Transverse colon (tissue), 4 donors: Measurements from ENCODE around the gene RPA3. TPM values are rescaled to one million over a fixed set of nuclear protein-coding genes. Genes with fewer than 3 reads are reported as not detected.

ENCODE experiments used
- DNase-seq: peaks from one replicate; pipeline ENCODE4 v3.0.0-alpha.2; 2019
- H3K27ac ChIP-seq, 4 donors: fragments of 200-600 bp; sonication (generic); 2 replicates each; pipeline ENCODE4 v1.5.1; 2016 to 2018; ENCODE audit warnings: inconsistent platforms in 4 of 4
- H3K27me3 ChIP-seq: fragments of 200-600 bp; sonication (generic); 2 replicates; pipeline ENCODE4 v1.5.1; 2017; ENCODE audit warnings: inconsistent platforms
- H3K36me3 ChIP-seq, 4 donors: fragments of 200-600 bp; sonication (generic); 2 replicates each; pipeline ENCODE4 v1.5.1; 2017 to 2019; ENCODE audit warnings: inconsistent platforms in 4 of 4
- H3K4me1 ChIP-seq, 4 donors: fragments of 200-600 bp; sonication (generic); 2 replicates each; pipeline ENCODE4 v1.5.1; 2017 to 2020; ENCODE audit warnings: inconsistent platforms in 4 of 4
- H3K4me3 ChIP-seq, 4 donors: fragments of 200-600 bp; sonication (generic); 1 replicate in 1 of 4; 2 replicates in 3 of 4; pipeline versions ENCODE4 v1.5.1 to v1.6.1; 2017 to 2019; ENCODE audit warnings: inconsistent platforms in 4 of 4
- H3K9me3 ChIP-seq, 2 donors: fragments of 200-600 bp; sonication (generic); 2 replicates each; pipeline ENCODE4 v1.5.1; 2017 to 2019; ENCODE audit warnings: inconsistent platforms in 2 of 2
- CTCF ChIP-seq, 5 experiments: fragments of 200-600 bp in 3 of 5; fragments of 450-650 bp in 2 of 5; sonication (generic) in 3 of 5; IDR thresholded peaks; 1 replicate in 2 of 5; 2 replicates in 3 of 5; pipeline ENCODE4 v1.5.1; 2016 to 2017; ENCODE audit warnings: antibody characterized with exemption in 5 of 5, inconsistent platforms in 3 of 5, mild to moderate bottlenecking in 2 of 5, moderate library complexity in 1 of 5
- EP300 ChIP-seq: sonication (generic); formaldehyde crosslinking; IDR thresholded peaks from one replicate; pipeline ENCODE4 v1.6.1; 2017; ENCODE audit warnings: antibody characterized with exemption, low read depth
- POLR2A ChIP-seq: fragments of 450-650 bp; IDR thresholded peaks from one replicate; pipeline ENCODE4 v1.6.1; 2016; ENCODE audit warnings: antibody characterized with exemption, mild to moderate bottlenecking, moderate library complexity
- POLR2AphosphoS5 ChIP-seq, 3 donors: sonication (generic); formaldehyde crosslinking; IDR thresholded peaks; one replicate each; pipeline ENCODE4 v1.6.1; 2016; ENCODE audit warnings: antibody characterized with exemption in 3 of 3
- WGBS, 2 donors: methylation state at CpG; one replicate each; pipeline ENCODE4 v1.1.5; 2018; ENCODE audit warnings: low coverage in 1 of 2; 5-methylcytosine and 5-hydroxymethylcytosine counted together
- in situ Hi-C, 4 donors: fragments of 200-750 bp; cut with MboI; loops; one replicate each; pipeline versions ENCODE4 v1.15.0 to v1.15.1; 2017; ENCODE audit warnings: low sequenced_read_pairs in 3 of 4, low pct_ligation_motif_present in 1 of 4, low pct_unique_long_range_greater_than_20kb in 1 of 4
- intact Hi-C: fragments of 100-400 bp; cut with DNase I; formaldehyde crosslinking; loops from one replicate; pipeline ENCODE4 v1.15.1; 2023; ENCODE audit warnings: low total_unique reads
- total RNA-seq, 4 donors: library from RNA; depleted of rRNA; stranded (reverse); fragments of >200 nt; gene quantifications; one replicate each; pipeline ENCODE4 v1.1.0, GENCODE V29; 2016

The RPA3 gene
- total RNA-seq, 4 donors from 2014 or later: 1.4 to 24.6 (median 7.6) TPM

GRCh38 chr7:7704867-7705266 is 13.5 kb downstream of the RPA3 start:
- in situ Hi-C loops: no loop called here
- intact Hi-C loops: no loop called here
- Histone ChIP-seq H3K27me3 (no peaks in the 10 kb centered on the region), H3K9me3 (no peaks in the 10 kb centered on the region), H3K27ac (no peak overlapping the region), H3K4me1 (peaks cover 0 to 18% (median 4%) of the 10 kb centered on the region in 4 donors), H3K4me3 (no peak overlapping the region), H3K36me3 (no peaks in the 10 kb centered on the region)
- WGBS, 2 donors: 87 to 93% methylated on average over 4 of the region's 4 CpGs
- no peak for DNase-seq
- TF ChIP-seq EP300 (no peak), POLR2AphosphoS5 (IDR thresholded peaks at IDR 0.05) (no peak), CTCF (IDR thresholded peaks at IDR 0.05) (no peak), POLR2A (no peak)

- Histone ChIP-seq H3K4me3 (no peak overlapping the region), H3K9me3 (no peaks in the 10 kb centered on the region), H3K27ac (no peak overlapping the region), H3K27me3 (no peaks in the 10 kb centered on the region), H3K4me1 (peaks cover 0 to 25% (median 5%) of the 10 kb centered on the region in 4 donors), H3K36me3 (no peaks in the 10 kb centered on the region)
- 80 to 86% methylated on average over 4 to 7 of the region's 7 CpGs for WGBS, 2 donors
- in situ Hi-C loops (no loop called here), intact Hi-C loops (no loop called here)
- DNase-seq: no peak
- TF ChIP-seq POLR2A (no peak), CTCF (IDR thresholded peaks at IDR 0.05) (no peak), POLR2AphosphoS5 (IDR thresholded peaks at IDR 0.05) (no peak), EP300 (no peak)
These were observed 15.0 kb downstream of the RPA3 start for GRCh38 chr7:7703427-7703826.

- Histone ChIP-seq H3K36me3 (no peaks in the 10 kb centered on the region), H3K9me3 (no peaks in the 10 kb centered on the region), H3K4me1 (peaks cover 0 to 24% (median 5%) of the 10 kb centered on the region in 4 donors), H3K4me3 (no peak overlapping the region), H3K27me3 (no peaks in the 10 kb centered on the region), H3K27ac (no peak overlapping the region)
- no peak for DNase-seq
- WGBS, 2 donors: 61 to 68% methylated on average over 4 of the region's 4 CpGs
- no peak for TF ChIP-seq CTCF (IDR thresholded peaks at IDR 0.05)
- no peak for TF ChIP-seq POLR2AphosphoS5 (IDR thresholded peaks at IDR 0.05)
- TF ChIP-seq POLR2A: no peak
- TF ChIP-seq EP300: no peak
- intact Hi-C loops (no loop called here), in situ Hi-C loops (no loop called here)
These were observed 15.6 kb downstream of the RPA3 start for GRCh38 chr7:7702826-7703225.

GRCh38 chr7:7701527-7701926 is 16.9 kb downstream of the RPA3 start:
- in situ Hi-C loops (no loop called here), intact Hi-C loops (no loop called here)
- Histone ChIP-seq H3K27ac (no peak overlapping the region), H3K27me3 (no peaks in the 10 kb centered on the region), H3K4me1 (peaks cover 0 to 25% (median 8%) of the 10 kb centered on the region in 4 donors), H3K4me3 (no peak overlapping the region), H3K36me3 (no peaks in the 10 kb centered on the region), H3K9me3 (no peaks in the 10 kb centered on the region)
- TF ChIP-seq POLR2AphosphoS5 (IDR thresholded peaks at IDR 0.05) (no peak), CTCF (IDR thresholded peaks at IDR 0.05) (no peak), POLR2A (no peak), EP300 (no peak)
- WGBS, 2 donors: 90 to 96% methylated on average over 1 of the region's 1 CpG
- DNase-seq: no peak
